Endothelial cell of umbilical vein (primary cell): ENCODE measurements around the gene SELENOO.

Experiments
- EZH2 ChIP-seq: IDR thresholded peaks from 2 replicates; pipeline ENCODE4 v1.6.1; 2012; ENCODE audit warnings: borderline replicate concordance, low read depth, mild to moderate bottlenecking, moderate library complexity, low read length, inconsistent platforms; ENCODE audit not compliant: severe bottlenecking
- FOS ChIP-seq: IDR thresholded peaks from 2 replicates; pipeline ENCODE4 v1.6.1; 2011; ENCODE audit warnings: mild to moderate bottlenecking, low read length, moderate library complexity, borderline replicate concordance; ENCODE audit not compliant: insufficient read depth
- JUN ChIP-seq: IDR thresholded peaks from 2 replicates; pipeline ENCODE4 v1.6.1; 2011; ENCODE audit warnings: borderline replicate concordance, low read depth; ENCODE audit not compliant: insufficient read length, insufficient read depth
- POLR2A ChIP-seq: IDR thresholded peaks from 2 replicates; pipeline ENCODE4 v1.6.1; 2012; ENCODE audit warnings: low read depth, mild to moderate bottlenecking, control low read depth, low read length
- POLR2AphosphoS5 ChIP-seq: IDR thresholded peaks from 2 replicates; pipeline ENCODE4 v1.6.1; 2012; ENCODE audit warnings: low read depth, mild to moderate bottlenecking, control low read depth, low read length, moderate library complexity; ENCODE audit not compliant: insufficient read depth
- TF ChIP-seq, protein P1 (sequence below), 2 donors: IDR thresholded peaks; 1 replicate in 1 of 2; 2 replicates in 1 of 2; pipeline ENCODE4 v1.5.1; 2011; ENCODE audit warnings: low read length in 2 of 2, mild to moderate bottlenecking in 2 of 2, moderate library complexity in 2 of 2, control low read depth in 1 of 2, inconsistent platforms in 1 of 2, low read depth in 1 of 2; ENCODE audit not compliant: insufficient read depth in 1 of 2; ENCODE audit errors: extremely low read depth in 1 of 2

DNA sequence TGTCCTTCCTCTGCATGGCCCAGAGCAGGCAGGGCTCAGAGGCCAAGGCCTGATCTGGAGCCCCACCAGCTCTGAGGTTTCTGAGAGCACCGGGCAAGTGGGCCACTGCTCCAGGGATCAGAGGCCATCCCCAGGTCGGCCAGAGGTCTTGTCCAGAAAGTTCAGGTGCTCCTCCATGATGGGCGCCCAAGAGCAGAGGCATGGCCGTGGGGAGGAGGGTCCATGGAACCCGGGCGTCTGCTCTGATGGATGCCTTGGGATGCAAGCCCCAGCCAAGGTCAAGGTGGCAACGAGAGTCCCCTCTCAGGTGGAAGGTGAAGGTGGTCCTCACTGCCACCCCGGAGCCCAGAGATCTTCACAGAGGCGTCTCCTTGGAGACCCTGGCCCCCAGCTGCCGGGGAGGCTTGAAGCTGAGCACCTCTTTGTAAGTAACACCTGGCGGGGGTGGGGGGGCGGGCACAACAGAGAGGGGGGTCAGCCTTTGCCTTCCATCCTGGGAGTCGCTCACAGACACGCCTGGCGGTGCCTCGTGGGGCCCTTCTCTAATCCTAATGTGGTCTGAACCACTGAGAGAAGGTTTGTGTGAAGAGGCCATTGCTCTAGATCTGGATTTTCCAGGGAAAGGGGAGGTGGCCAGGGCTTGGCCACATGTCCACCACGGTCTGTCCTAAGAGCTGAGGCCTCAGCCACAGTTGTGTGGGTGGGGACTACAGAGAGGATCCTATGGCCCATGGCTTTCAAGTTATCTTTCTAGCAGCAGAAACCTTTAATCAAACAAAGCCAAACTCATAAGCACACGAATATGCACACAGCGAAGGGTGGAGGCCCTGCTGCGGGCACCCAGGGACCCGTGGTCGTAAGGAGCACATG lies 52.5 kb downstream of the SELENOO start:
- no peak for TF ChIP-seq JUN
- TF ChIP-seq, protein P1, sequence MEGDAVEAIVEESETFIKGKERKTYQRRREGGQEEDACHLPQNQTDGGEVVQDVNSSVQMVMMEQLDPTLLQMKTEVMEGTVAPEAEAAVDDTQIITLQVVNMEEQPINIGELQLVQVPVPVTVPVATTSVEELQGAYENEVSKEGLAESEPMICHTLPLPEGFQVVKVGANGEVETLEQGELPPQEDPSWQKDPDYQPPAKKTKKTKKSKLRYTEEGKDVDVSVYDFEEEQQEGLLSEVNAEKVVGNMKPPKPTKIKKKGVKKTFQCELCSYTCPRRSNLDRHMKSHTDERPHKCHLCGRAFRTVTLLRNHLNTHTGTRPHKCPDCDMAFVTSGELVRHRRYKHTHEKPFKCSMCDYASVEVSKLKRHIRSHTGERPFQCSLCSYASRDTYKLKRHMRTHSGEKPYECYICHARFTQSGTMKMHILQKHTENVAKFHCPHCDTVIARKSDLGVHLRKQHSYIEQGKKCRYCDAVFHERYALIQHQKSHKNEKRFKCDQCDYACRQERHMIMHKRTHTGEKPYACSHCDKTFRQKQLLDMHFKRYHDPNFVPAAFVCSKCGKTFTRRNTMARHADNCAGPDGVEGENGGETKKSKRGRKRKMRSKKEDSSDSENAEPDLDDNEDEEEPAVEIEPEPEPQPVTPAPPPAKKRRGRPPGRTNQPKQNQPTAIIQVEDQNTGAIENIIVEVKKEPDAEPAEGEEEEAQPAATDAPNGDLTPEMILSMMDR (IDR thresholded peaks at IDR 0.05; ENCODE audit: extremely low read depth in 1 of 2, insufficient read depth in 1 of 2, low read depth in 1 of 2, low read length in 2 of 2): no peak
- TF ChIP-seq FOS: no peak
- no peak for TF ChIP-seq POLR2A
- TF ChIP-seq POLR2AphosphoS5: no peak
- no peak for TF ChIP-seq EZH2
